K562 (cell line): ENCODE data around the gene VIPR2. TPM values are rescaled to one million over a fixed set of nuclear protein-coding genes. Genes with fewer than 3 reads are reported as not detected.
A peak's percentile ranks its signal among the peaks of the same experiment; 100 is the strongest.

ENCODE experiments used
- ATAC-seq: fragments of 200-7000 bp; cut with Tn5 transposase; 3 replicates; pipeline ENCODE4 v1.9.1; 2020; ENCODE audit warnings: moderate library complexity
- BruUV-seq: library from RNA; stranded (reverse); fragments of 400-500 nt; replicated peaks from 2 replicates; lab custom pipeline; 2021; lab: Mats Ljungman, UMichigan
- CTCF ChIA-PET: fragments of 300-600 bp; formaldehyde crosslinking; extraction: SDS; loops from one replicate; lab custom pipeline; 2021; ENCODE audit warnings: low intra/inter-chr PET ratio; lab: Yijun Ruan, JAX
- POLR2A ChIA-PET: fragments of 300-600, 350-650 bp; sonication (Branson Sonifier 250); formaldehyde crosslinking; extraction: SDS; loops from one replicate; lab custom pipeline; 2021; ENCODE audit warnings: antibody characterized with exemption, inconsistent platforms; lab: Yijun Ruan, JAX
- DNase-seq, 4 experiments: peaks; one replicate each; pipeline versions ENCODE4 v3.0.0 to v3.0.0-alpha.2; 2011 to 2018; ENCODE audit warnings: low spot score in 3 of 4, mixed read lengths in 3 of 4; ENCODE audit errors: extremely low read depth in 1 of 4
- FAIRE-seq: peaks from 2 replicates; lab custom pipeline; 2011; peaks lifted over from hg19 to GRCh38; lab: Jason Lieb, UNC
- H2AFZ ChIP-seq: 2 replicates; pipeline ENCODE4 v1.6.0; 2011; ENCODE audit warnings: low read depth, low read length, control low read depth, inconsistent platforms
- H3K27ac ChIP-seq: fragments of 200-600 bp; 3 replicates; pipeline ENCODE4 v1.8.0; 2011; ENCODE audit warnings: low read depth, mild to moderate bottlenecking, control low read depth, inconsistent platforms, low read length, moderate library complexity, mixed read lengths; ENCODE audit errors: extremely low read depth
- H3K27me3 ChIP-seq, 2 experiments: fragments of 300-600 bp in 1 of 2; 2 replicates in 1 of 2; 3 replicates in 1 of 2; pipeline versions ENCODE4 v1.6.0 to v1.8.0; 2011; ENCODE audit warnings: inconsistent platforms in 2 of 2, low read length in 2 of 2, mild to moderate bottlenecking in 1 of 2, mixed read lengths in 1 of 2, moderate library complexity in 1 of 2; ENCODE audit not compliant: control insufficient read depth in 2 of 2, insufficient read depth in 2 of 2
- H3K36me3 ChIP-seq: fragments of 300-600 bp; 3 replicates; pipeline ENCODE4 v1.8.0; 2011; ENCODE audit warnings: mild to moderate bottlenecking, low read length, inconsistent platforms; ENCODE audit not compliant: control insufficient read depth, insufficient read depth
- H3K4me1 ChIP-seq, 2 experiments: fragments of 200-600 bp in 1 of 2; replicated peaks in 1 of 2; 2 replicates in 1 of 2; 3 replicates in 1 of 2; pipeline versions ENCODE4 v1.5.1 to v1.8.0; 2011; ENCODE audit warnings: inconsistent platforms in 2 of 2, low read length in 2 of 2, mild to moderate bottlenecking in 1 of 2, mixed read lengths in 1 of 2, moderate library complexity in 1 of 2; ENCODE audit not compliant: control insufficient read depth in 2 of 2, insufficient read depth in 2 of 2
- H3K4me2 ChIP-seq: 2 replicates; pipeline ENCODE4 v1.6.1; 2011; ENCODE audit warnings: low read length, control low read depth, inconsistent platforms, mixed read lengths; ENCODE audit not compliant: insufficient read depth
- H3K4me3 ChIP-seq: fragments of 200-600 bp; sonication (generic), shearing (Covaris generic); 2 replicates; pipeline ENCODE4 v1.5.1; 2016; ENCODE audit warnings: control low read depth, inconsistent platforms
- H3K79me2 ChIP-seq: fragments of 200-600 bp; 3 replicates; pipeline ENCODE4 v1.8.0; 2011; ENCODE audit warnings: low read length, inconsistent platforms; ENCODE audit not compliant: control insufficient read depth, insufficient read depth
- H3K9ac ChIP-seq, 2 experiments: 2 replicates each; pipeline versions ENCODE4 v1.6.0 to v1.6.1; 2011; ENCODE audit warnings: low read depth in 2 of 2, low read length in 2 of 2, control low read depth in 1 of 2, inconsistent platforms in 1 of 2, mild to moderate bottlenecking in 1 of 2, mixed read lengths in 1 of 2; ENCODE audit not compliant: insufficient read depth in 1 of 2
- H3K9me1 ChIP-seq: one replicate; pipeline ENCODE4 v1.6.0; 2011; ENCODE audit warnings: inconsistent platforms, mild to moderate bottlenecking, low read length, moderate library complexity; ENCODE audit not compliant: control insufficient read depth, insufficient read depth
- H3K9me3 ChIP-seq: replicated peaks from 2 replicates; pipeline ENCODE4 v1.5.1; 2011; ENCODE audit warnings: low read depth, low read length, inconsistent platforms; ENCODE audit not compliant: control insufficient read depth, insufficient read depth
- H4K20me1 ChIP-seq: replicated peaks from 2 replicates; pipeline ENCODE4 v1.6.1; 2011; ENCODE audit warnings: low read length, inconsistent platforms, mixed read lengths; ENCODE audit not compliant: control insufficient read depth, insufficient read depth
- BHLHE40 ChIP-seq: IDR thresholded peaks from 2 replicates; pipeline ENCODE4 v1.6.1; 2011; ENCODE audit warnings: low read length, improper control_type of control experiment
- HNRNPLL ChIP-seq: fragments of 200-400 bp; formaldehyde crosslinking; IDR thresholded peaks from 2 replicates; pipeline ENCODE4 v1.6.1; 2017; ENCODE audit warnings: low read length, low read depth, mild to moderate bottlenecking; ENCODE audit not compliant: poor library complexity, severe bottlenecking
- NFYB ChIP-seq: IDR thresholded peaks from 2 replicates; pipeline ENCODE4 v1.6.1; 2011; ENCODE audit warnings: mild to moderate bottlenecking, moderate library complexity; ENCODE audit not compliant: insufficient read length; ENCODE audit errors: extremely low read depth
- STAG1 ChIP-seq: sonication (generic); formaldehyde crosslinking; IDR thresholded peaks from 2 replicates; pipeline ENCODE4 v1.5.0; 2020; ENCODE audit warnings: missing genetic modification reagents, borderline replicate concordance
- TAF7 ChIP-seq: fragments of 450-650 bp; IDR thresholded peaks from 2 replicates; pipeline ENCODE4 v1.6.1; 2016; ENCODE audit warnings: missing genetic modification characterization, missing compliant biosample characterization
- WGBS: fragments of 100-300 bp; shearing (Covaris generic); methylation state at CpG from one replicate; pipeline ENCODE4 v1.1.6; 2016; ENCODE audit warnings: low coverage, mixed read lengths; ENCODE audit not compliant: insufficient coverage; ENCODE audit errors: missing lambda C conversion rate; 5-methylcytosine and 5-hydroxymethylcytosine counted together
- in situ Hi-C: fragments of 300-500 bp; cut with MboI; formaldehyde crosslinking; loops from 4 replicates; pipeline ENCODE4 v1.15.0; 2018; ENCODE audit warnings: inconsistent platforms, mixed read lengths
- intact Hi-C: fragments of 100-400 bp; cut with micrococcal nuclease; formaldehyde crosslinking; loops from 2 replicates; pipeline ENCODE4 v1.14.2; 2022
- polyA plus RNA-seq, 8 experiments: library from polyadenylated mRNA; depleted of rRNA in 4 of 8; stranded (reverse) in 5 of 8; unstranded in 3 of 8; fragments of >200 nt; fragmentation: Nextera tagmentation in 2 of 8; fragmentation: Illumina TruSeq in 1 of 8; extraction: Ambion mirVana in 2 of 8; extraction: Trizol in 1 of 8; gene quantifications; 2 replicates each; pipeline versions ENCODE4 v1.2.1 to v1.2.3, GENCODE V29; 2011 to 2014; ENCODE audit warnings: inconsistent platforms in 1 of 8, missing spikeins in 1 of 8
- total RNA-seq, 7 experiments: library from RNA; depleted of rRNA in 6 of 7; stranded (reverse); fragments of >200 nt in 6 of 7; fragmentation: Illumina TruSeq in 2 of 7; extraction: Trizol in 2 of 7; gene quantifications; 2 replicates each; pipeline versions ENCODE4 v1.2.1 to v1.2.3, GENCODE V29; 2011 to 2021; ENCODE audit warnings: low replicate concordance in 1 of 7

The VIPR2 gene
- total and polyA plus RNA-seq, 9 of the 15 experiments (the other 6 are each of a cell fraction or from before 2014, with no cell fraction given), result 0.04 TPM; not detected in 8

DNA sequence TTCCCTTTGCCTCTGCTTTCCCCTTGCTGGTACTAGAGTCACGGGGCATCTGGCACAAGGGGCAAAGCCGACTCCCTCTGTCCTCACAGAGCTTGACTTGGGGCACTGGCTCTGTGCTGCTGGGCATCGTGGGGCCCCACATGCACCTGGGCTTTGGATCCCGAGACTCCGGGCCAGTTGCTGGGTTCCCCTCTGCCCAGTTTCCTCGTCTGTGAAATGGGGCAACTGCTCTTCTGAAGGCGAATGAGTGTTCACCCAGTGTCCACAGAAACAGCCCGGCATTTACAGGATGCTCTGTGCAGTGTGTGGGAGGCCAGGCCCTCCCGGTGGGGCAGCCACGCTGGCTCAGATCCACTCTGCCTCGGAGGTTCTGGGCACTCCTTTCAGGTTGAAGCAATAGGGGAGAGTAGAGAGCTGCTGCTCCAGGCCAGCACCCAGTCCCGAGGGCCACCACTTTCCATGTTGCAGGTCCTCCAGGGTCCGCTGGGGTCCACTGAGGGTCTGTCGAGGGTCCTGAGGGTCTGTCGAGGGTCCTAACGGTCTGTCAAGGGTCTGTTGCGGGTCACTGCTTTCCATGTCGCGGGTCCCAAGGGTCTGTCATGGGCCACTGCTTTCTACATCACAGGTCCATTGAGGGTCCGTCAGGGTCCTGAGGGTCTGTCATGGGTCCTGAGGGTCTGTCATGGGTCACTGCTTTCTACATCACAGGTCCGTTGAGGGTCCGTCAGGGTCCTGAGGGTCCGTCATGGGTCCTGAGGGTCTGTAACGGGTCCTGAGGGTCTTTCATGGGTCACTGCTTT lies 103.6 kb downstream of the VIPR2 start:
- CTCF ChIA-PET, result no interaction called here
- Histone ChIP-seq H4K20me1 (0 out of 2 replicates have a peak, but pooled peaks cover 3% of the 10 kb centered on the region), H3K9me3 (no peaks in the 10 kb centered on the region), H3K27me3 (peaks cover 57 to 63% of the 10 kb centered on the region in 2 experiments), H3K4me1 (peaks cover 0 to 5% of the 10 kb centered on the region in 2 experiments; a peak in 1 of 5 replicates), H3K27ac (no peak overlapping the region), H3K79me2 (no peaks in the 10 kb centered on the region), H3K9ac (peak overlapping the region in 1 of 2 experiments; percentile 47; a peak in 1 of 4 replicates), H3K9me1 (no peaks in the 10 kb centered on the region), H2AFZ (no peak overlapping the region), H3K4me2 (no peak overlapping the region), H3K36me3 (no peaks in the 10 kb centered on the region), H3K4me3 (no peak overlapping the region)
- no peak for FAIRE-seq
- no peak for ATAC-seq
- WGBS, result 2% methylated on average over 24 of the region's 24 CpGs
- no TSS peak for BruUV-seq
- POLR2A ChIA-PET, result interaction anchor here (1.0 to 1.9 kb wide), 2 partner anchors 9 to 10 kb away, joined by 4 to 6 read pairs; no protein-coding TSS in a partner anchor
- TF ChIP-seq NFYB (no peak), TAF7 (tag) (no peak), STAG1 (CRISPR knock-in tag) (no peak)
- DNase-seq, result no peak
- intact Hi-C loops, result no loop called here
- in situ Hi-C loops, result no loop called here

DNA sequence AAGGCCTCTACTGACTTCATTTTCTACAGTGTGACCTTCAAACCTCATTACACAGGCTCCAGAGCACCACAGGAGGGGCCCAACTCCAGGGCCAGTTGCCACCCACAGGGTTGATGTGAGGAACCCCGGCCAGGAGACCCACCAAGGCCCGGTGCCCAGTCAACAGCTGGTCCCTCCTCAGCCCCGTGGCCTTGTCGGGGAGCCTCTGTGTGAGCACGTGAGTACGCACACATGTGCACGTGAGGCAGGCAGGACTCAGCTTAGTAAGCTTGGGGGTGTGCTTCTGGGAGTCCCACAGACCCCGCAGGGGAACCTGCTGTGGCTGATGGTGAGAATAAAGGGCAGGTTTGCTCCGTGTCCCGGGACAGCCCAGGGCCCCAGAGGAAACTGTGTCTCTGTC lies 104.5 kb downstream of the VIPR2 start:
- Histone ChIP-seq H3K4me1 (peaks cover 0 to 5% of the 10 kb centered on the region in 2 experiments; a peak in 1 of 5 replicates), H3K4me2 (no peak overlapping the region), H3K4me3 (no peak overlapping the region), H3K79me2 (no peaks in the 10 kb centered on the region), H4K20me1 (0 out of 2 replicates have a peak, but pooled peaks cover 8% of the 10 kb centered on the region), H3K9ac (no peak overlapping the region), H3K9me3 (no peaks in the 10 kb centered on the region), H2AFZ (no peak overlapping the region), H3K27ac (no peak overlapping the region), H3K36me3 (no peaks in the 10 kb centered on the region), H3K27me3 (peaks cover 67 to 73% of the 10 kb centered on the region in 2 experiments), H3K9me1 (no peaks in the 10 kb centered on the region)
- no peak for ATAC-seq
- no TSS peak for BruUV-seq
- in situ Hi-C loops (no loop called here), intact Hi-C loops (no loop called here)
- POLR2A ChIA-PET, result interaction anchor here (0.7 to 1.9 kb wide), 3 partner anchors 9 to 491 kb away, joined by 3 to 6 read pairs (median 4); no protein-coding TSS in a partner anchor
- 0% methylated on average over 10 of the region's 10 CpGs for WGBS
- TF ChIP-seq BHLHE40, result peak; percentile 82
- TF ChIP-seq HNRNPLL, result no peak
- no peak for FAIRE-seq
- DNase-seq, result no peak
- CTCF ChIA-PET, result no interaction called here
